Jurkat, Clone E6-1 (cell line): Measurements from ENCODE around the gene ZFYVE27. TPM values are rescaled to one million over a fixed set of nuclear protein-coding genes. Genes with fewer than 3 reads are reported as not detected.
A peak's percentile ranks its signal among the peaks of the same experiment; 100 is the strongest.
"Not testable (repeated sequence)": the region's sequence is repeated elsewhere in the genome, so short reads cannot be mapped to it uniquely, and the experiment has no call there.

Experiments used
- DNase-seq: peaks from one replicate; pipeline ENCODE4 v3.0.0-alpha.2; 2011; ENCODE audit warnings: low read depth, low spot score
- H3K4me3 ChIP-seq: 2 replicates; pipeline ENCODE4 v1.5.1; 2011; ENCODE audit warnings: mild to moderate bottlenecking, low read length, control low read depth, moderate library complexity
- polyA plus RNA-seq: library from polyadenylated mRNA; unstranded; fragments of >200 nt; gene quantifications from one replicate; pipeline ENCODE4 v1.2.1, GENCODE V29; 2012; ENCODE audit warnings: missing spikeins; ENCODE audit not compliant: insufficient read length, insufficient read depth

Gene ZFYVE27
- 21.7 TPM for polyA plus RNA-seq

GRCh38 chr10:97736902-97737769 lies at the start of gene ZFYVE27:
ZFYVE27 (plus strand) TSS chr10:97737128; CDS start chr10:97738478, 1,350 bp downstream.
- peak within 1 kb of the TSS; percentile 92 for H3K4me3 ChIP-seq
- DNase-seq = peak; percentile 90

GRCh38 chr10:97687785-97688781 lies 48.8 kb upstream of the ZFYVE27 start:
- H3K4me3 ChIP-seq = peak overlapping the region; percentile 65
- DNase-seq = no peak

GRCh38 chr10:97689559-97690020 lies 47.3 kb upstream of the ZFYVE27 start:
- no peak for DNase-seq
- H3K4me3 ChIP-seq = no peak overlapping the region

- H3K4me3 ChIP-seq = no peak overlapping the region
- DNase-seq = no peak
Observed at GRCh38 chr10:97690133-97690532, 46.8 kb upstream of the ZFYVE27 start.

GRCh38 chr10:97698072-97698655 lies 38.8 kb upstream of the ZFYVE27 start:
- H3K4me3 ChIP-seq, DNase-seq: not testable (repeated sequence)

GRCh38 chr10:97701438-97702069 lies 35.4 kb upstream of the ZFYVE27 start:
- H3K4me3 ChIP-seq = no peak overlapping the region
- peak; percentile 60 for DNase-seq

GRCh38 chr10:97703398-97704067 lies 33.4 kb upstream of the ZFYVE27 start:
- no peak overlapping the region for H3K4me3 ChIP-seq
- no peak for DNase-seq

GRCh38 chr10:97704341-97704740 lies 32.6 kb upstream of the ZFYVE27 start:
- H3K4me3 ChIP-seq = no peak overlapping the region
- DNase-seq = no peak

GRCh38 chr10:97705006-97705670 lies 31.8 kb upstream of the ZFYVE27 start:
- no peak overlapping the region for H3K4me3 ChIP-seq
- no peak for DNase-seq

- no peak overlapping the region for H3K4me3 ChIP-seq
- DNase-seq = no peak
Observed at GRCh38 chr10:97707134-97707861, 29.6 kb upstream of the ZFYVE27 start.

GRCh38 chr10:97708167-97708566 lies 28.8 kb upstream of the ZFYVE27 start:
- no peak for DNase-seq
- H3K4me3 ChIP-seq = no peak overlapping the region

- no peak overlapping the region for H3K4me3 ChIP-seq
- DNase-seq = no peak
Observed at GRCh38 chr10:97708976-97709946, 27.7 kb upstream of the ZFYVE27 start.

- no peak for DNase-seq
- no peak overlapping the region for H3K4me3 ChIP-seq
Observed at GRCh38 chr10:97711640-97712572, 25.0 kb upstream of the ZFYVE27 start.

GRCh38 chr10:97713339-97713825 lies 23.5 kb upstream of the ZFYVE27 start, which contains the start of gene MARVELD1:
MARVELD1 (plus strand) TSS chr10:97713730; CDS start chr10:97713877, 147 bp downstream.
- peak within 1 kb of the TSS; percentile 77 for H3K4me3 ChIP-seq
- DNase-seq = peak; percentile 32
